IMR-90 (cell line): Measurements from ENCODE around the gene ADPRHL1. TPM values are rescaled to one million over a fixed set of nuclear protein-coding genes. Genes with fewer than 3 reads are reported as not detected.

Source experiments
- ATAC-seq: fragments of 200-7000 bp; cut with Tn5 transposase; 2 replicates; pipeline ENCODE4 v1.9.1; 2020; ENCODE audit warnings: low read depth, mild to moderate bottlenecking, moderate library complexity
- BruUV-seq: library from RNA; stranded (reverse); fragments of 400-500 nt; replicated peaks from 2 replicates; lab custom pipeline; 2021; lab: Mats Ljungman, UMichigan
- CTCF ChIA-PET: fragments of 300-600 bp; formaldehyde crosslinking; extraction: SDS; loops from one replicate; lab custom pipeline; 2021; ENCODE audit warnings: antibody characterized with exemption; lab: Yijun Ruan, JAX
- POLR2A ChIA-PET: fragments of 300-600 bp; sonication (Branson Sonifier 250); formaldehyde crosslinking; loops from one replicate; lab custom pipeline; 2022; ENCODE audit warnings: antibody characterized with exemption; ENCODE audit not compliant: unreplicated experiment; lab: Charles Lee
- DNase-seq: peaks from one replicate; pipeline ENCODE4 v3.0.0; 2013
- H2AFZ ChIP-seq: replicated peaks from 2 replicates; pipeline ENCODE3; 2013; ENCODE audit warnings: low read length, mild to moderate bottlenecking; ENCODE audit not compliant: poor library complexity
- H2AK5ac ChIP-seq: 2 replicates; pipeline ENCODE4 v1.6.1; 2013; ENCODE audit warnings: low read depth, low read length, inconsistent platforms
- H2AK9ac ChIP-seq: replicated peaks from 2 replicates; pipeline ENCODE3; 2013; ENCODE audit warnings: mild to moderate bottlenecking, low read depth, low read length, moderate library complexity; ENCODE audit not compliant: poor library complexity
- H2BK120ac ChIP-seq: 2 replicates; pipeline ENCODE4 v1.6.1; 2013; ENCODE audit warnings: low read depth, low read length, inconsistent platforms
- H2BK15ac ChIP-seq: 3 replicates; pipeline ENCODE4 v1.6.1; 2013; ENCODE audit warnings: low read depth, low read length, inconsistent platforms
- H2BK20ac ChIP-seq: 2 replicates; pipeline ENCODE4 v1.6.1; 2013; ENCODE audit warnings: low read depth, mild to moderate bottlenecking, inconsistent platforms, low read length, moderate library complexity
- H2BK5ac ChIP-seq: 2 replicates; pipeline ENCODE4 v1.6.1; 2013; ENCODE audit warnings: mild to moderate bottlenecking, low read depth, low read length, inconsistent platforms; ENCODE audit not compliant: poor library complexity, severe bottlenecking
- H3K14ac ChIP-seq: replicated peaks from 2 replicates; pipeline ENCODE4 v1.6.1; 2013; ENCODE audit warnings: low read depth, low read length, inconsistent platforms
- H3K18ac ChIP-seq: 2 replicates; pipeline ENCODE4 v1.6.1; 2013; ENCODE audit warnings: low read depth, low read length, control low read depth
- H3K23ac ChIP-seq: 2 replicates; pipeline ENCODE4 v1.6.1; 2013; ENCODE audit warnings: low read depth, low read length, inconsistent platforms
- H3K27ac ChIP-seq: 2 replicates; pipeline ENCODE4 v1.5.1; 2013; ENCODE audit warnings: mild to moderate bottlenecking, control low read depth, low read length; ENCODE audit not compliant: insufficient read depth
- H3K27me3 ChIP-seq: 2 replicates; pipeline ENCODE4 v1.6.1; 2013; ENCODE audit warnings: low read length; ENCODE audit not compliant: control insufficient read depth, insufficient read depth
- H3K36me3 ChIP-seq: 2 replicates; pipeline ENCODE4 v1.6.1; 2013; ENCODE audit warnings: low read length, mixed read lengths; ENCODE audit not compliant: control insufficient read depth, insufficient read depth
- H3K4ac ChIP-seq: 2 replicates; pipeline ENCODE4 v1.6.1; 2013; ENCODE audit warnings: low read depth, low read length, inconsistent platforms
- H3K4me1 ChIP-seq: 2 replicates; pipeline ENCODE4 v1.6.1; 2013; ENCODE audit warnings: low read length, mixed read lengths; ENCODE audit not compliant: control insufficient read depth, insufficient read depth
- H3K4me2 ChIP-seq: 2 replicates; pipeline ENCODE4 v1.6.1; 2013; ENCODE audit warnings: low read depth, mild to moderate bottlenecking, control low read depth, low read length, moderate library complexity
- H3K4me3 ChIP-seq: 2 replicates; pipeline ENCODE4 v1.5.1; 2013; ENCODE audit warnings: low read depth, mild to moderate bottlenecking, control low read depth, low read length, moderate library complexity; ENCODE audit not compliant: insufficient read depth
- H3K56ac ChIP-seq: 2 replicates; pipeline ENCODE4 v1.6.1; 2013; ENCODE audit warnings: low read length, inconsistent platforms; ENCODE audit not compliant: insufficient read depth; ENCODE audit errors: extremely low read depth
- H3K79me1 ChIP-seq, 2 experiments: 2 replicates each; pipeline ENCODE4 v1.6.1; 2013; ENCODE audit warnings: low read length in 2 of 2, inconsistent platforms in 1 of 2, low read depth in 1 of 2
- H3K9ac ChIP-seq: 2 replicates; pipeline ENCODE4 v1.6.1; 2013; ENCODE audit warnings: low read depth, low read length, control low read depth
- H3K9me1 ChIP-seq: 2 replicates; pipeline ENCODE4 v1.6.1; 2013; ENCODE audit warnings: low read length, inconsistent platforms; ENCODE audit not compliant: insufficient read depth
- H3K9me3 ChIP-seq: 2 replicates; pipeline ENCODE4 v1.6.1; 2013; ENCODE audit warnings: low read length; ENCODE audit not compliant: control insufficient read depth, insufficient read depth
- H4K20me1 ChIP-seq: 2 replicates; pipeline ENCODE4 v1.6.1; 2013; ENCODE audit warnings: low read length, inconsistent platforms; ENCODE audit not compliant: insufficient read depth
- H4K5ac ChIP-seq: 2 replicates; pipeline ENCODE4 v1.6.1; 2013; ENCODE audit warnings: mild to moderate bottlenecking, low read depth, low read length, control low read depth
- H4K8ac ChIP-seq, 2 experiments: 2 replicates each; pipeline ENCODE4 v1.6.1; 2013; ENCODE audit warnings: low read depth in 2 of 2, low read length in 2 of 2, control low read depth in 1 of 2, inconsistent platforms in 1 of 2
- H4K91ac ChIP-seq: 2 replicates; pipeline ENCODE4 v1.6.1; 2013; ENCODE audit warnings: low read depth, low read length, inconsistent platforms; ENCODE audit not compliant: insufficient read depth
- CTCF ChIP-seq: conservative IDR thresholded peaks from 2 replicates; pipeline ENCODE4 v1.5.1; 2012; ENCODE audit warnings: mild to moderate bottlenecking, low read depth, low read length, improper control_type of control experiment
- ELK1 ChIP-seq: fragments of 150-350 bp; IDR thresholded peaks from 2 replicates; pipeline ENCODE4 v1.6.1; 2016; ENCODE audit warnings: low read depth, mild to moderate bottlenecking, low read length, moderate library complexity, borderline replicate concordance
- MXI1 ChIP-seq: IDR thresholded peaks from 2 replicates; pipeline ENCODE4 v1.6.1; 2012; ENCODE audit warnings: low read depth, mild to moderate bottlenecking, low read length, moderate library complexity, borderline replicate concordance
- WGBS, 2 experiments: methylation state at CpG; one replicate each; pipeline versions ENCODE4 v1.1.5 to v1.1.7; 2013; ENCODE audit warnings: missing lambda C conversion rate in 2 of 2; ENCODE audit not compliant: insufficient read length in 1 of 2; ENCODE audit errors: extremely low coverage in 2 of 2; 5-methylcytosine and 5-hydroxymethylcytosine counted together
- dilution Hi-C: fragments of 300-500 bp; cut with HindIII; formaldehyde crosslinking; loops from one replicate; pipeline ENCODE4 v1.14.3; 2018; ENCODE audit warnings: low sequenced_read_pairs; ENCODE audit not compliant: unreplicated experiment
- in situ Hi-C: fragments of 300-500 bp; cut with MboI; formaldehyde crosslinking; loops from 3 replicates; pipeline ENCODE4 v1.14.3; 2019; ENCODE audit warnings: low sequenced_read_pairs, inconsistent platforms, mixed read lengths
- intact Hi-C: fragments of 100-400 bp; cut with micrococcal nuclease; formaldehyde crosslinking; loops from 2 replicates; pipeline ENCODE4 v1.10.0; 2022
- polyA plus RNA-seq, 3 experiments: library from polyadenylated mRNA; depleted of rRNA; stranded (reverse); fragments of >200 nt; gene quantifications; 2 replicates each; pipeline ENCODE4 v1.2.3, GENCODE V29; 2012; ENCODE audit warnings: low replicate concordance in 1 of 3
- total RNA-seq: library from RNA; depleted of rRNA; stranded (reverse); fragments of >200 nt; gene quantifications from 2 replicates; pipeline ENCODE4 v1.2.3, GENCODE V29; 2012

ADPRHL1 gene
- total and polyA plus RNA-seq, 2 of the 4 experiments (the other 2 are of a cell fraction) = 0.36 to 0.67 TPM

- H3K4me1 ChIP-seq = no peaks in the 10 kb centered on the region
Observed at GRCh38 chr13:113464476-113464875, 11.2 kb upstream of the ADPRHL1 start.

More at GRCh38 chr13:113464476-113464875, 11.2 kb upstream of the ADPRHL1 start:
- BruUV-seq = no TSS peak
- dilution Hi-C loops = no loop called here
- H2AFZ ChIP-seq = no peak overlapping the region
- no peak overlapping the region for H2BK20ac ChIP-seq
- H3K4ac ChIP-seq = no peak overlapping the region
- DNase-seq (no peak), ATAC-seq (no peak)
- H3K27ac ChIP-seq = no peak overlapping the region
- 94% methylated on average over 10 of the region's 16 CpGs; no CpG with 5 or more reads in 1 of the 2 experiments for WGBS, 2 experiments
- H3K14ac ChIP-seq = no peak overlapping the region
- no peak overlapping the region for H3K56ac ChIP-seq
- in situ Hi-C loops = no loop called here
- H3K23ac ChIP-seq = no peak overlapping the region
- no peak overlapping the region for H2BK15ac ChIP-seq
- peaks cover 16 to 30% of the 10 kb centered on the region in 2 experiments; a peak in 3 of 4 replicates for H3K79me1 ChIP-seq
- no peak overlapping the region for H2AK9ac ChIP-seq
- H3K18ac ChIP-seq = no peak overlapping the region
- H3K9me1 ChIP-seq = no peaks in the 10 kb centered on the region
- no peaks in the 10 kb centered on the region; the same call in none of the 2 replicates for H4K20me1 ChIP-seq
- H3K9ac ChIP-seq = no peak overlapping the region
- H4K91ac ChIP-seq = no peak overlapping the region
- H3K36me3 ChIP-seq = peaks cover 17% of the 10 kb centered on the region
- no peak overlapping the region for H3K4me2 ChIP-seq
- no peak overlapping the region for H4K5ac ChIP-seq
- no peak overlapping the region for H2BK120ac ChIP-seq
- no peak overlapping the region for H3K4me3 ChIP-seq
- ChIA-PET CTCF (interaction anchor here (1.1 to 1.4 kb wide), 2 partner anchors 10 to 12 kb away, joined by 3 to 5 read pairs; no protein-coding TSS in a partner anchor), POLR2A (no interaction called here)
- H2AK5ac ChIP-seq = no peak overlapping the region
- intact Hi-C loops = no loop called here
- H3K27me3 ChIP-seq = no peaks in the 10 kb centered on the region
- H3K9me3 ChIP-seq = no peaks in the 10 kb centered on the region
- no peak overlapping the region for H4K8ac ChIP-seq
- TF ChIP-seq ELK1 = no peak
- no peak for TF ChIP-seq MXI1
- TF ChIP-seq CTCF = no peak
- H2BK5ac ChIP-seq = no peak overlapping the region
